ENCODE results near the gene TEDC2.

DNA sequence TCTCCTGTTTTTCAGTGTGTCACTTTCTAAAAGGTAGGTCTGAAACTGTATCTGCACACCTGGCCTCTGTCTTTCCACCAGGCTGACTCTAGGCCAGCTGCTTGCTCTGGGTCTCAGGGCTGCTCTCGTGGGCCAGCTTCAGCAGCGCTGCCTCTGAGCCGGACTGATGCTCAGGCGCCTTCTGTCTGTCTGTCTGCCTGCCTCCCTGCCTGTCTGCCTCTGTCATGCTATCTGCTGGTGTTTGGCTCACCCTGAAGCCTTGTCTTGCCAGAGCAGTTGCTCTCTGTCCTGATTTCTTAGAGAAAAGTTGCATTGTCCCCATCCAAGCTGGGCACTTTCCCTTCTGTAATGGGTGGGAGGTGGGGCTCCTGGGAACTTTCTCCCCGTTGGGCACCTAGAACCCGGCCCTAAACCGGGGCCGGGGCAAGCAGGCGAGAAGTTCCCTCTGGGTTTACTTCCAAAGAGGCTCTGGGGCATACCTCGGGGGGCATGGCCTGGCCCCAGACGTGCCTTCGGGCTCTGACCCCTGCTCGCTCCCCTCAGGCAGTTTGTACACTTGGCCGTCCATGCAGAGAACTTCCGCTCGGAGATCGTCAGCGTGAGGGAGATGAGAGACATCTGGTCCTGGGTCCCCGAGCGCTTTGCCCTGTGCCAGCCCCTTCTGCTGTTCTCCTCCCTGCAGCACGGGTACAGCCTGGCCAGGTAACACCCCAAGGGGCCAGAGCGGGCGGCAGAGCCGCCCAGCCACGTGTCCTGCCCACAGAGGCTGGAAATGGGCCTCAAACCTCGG, 38.0 kb downstream of the TEDC2 start:
- TF ChIP-seq, protein P1, sequence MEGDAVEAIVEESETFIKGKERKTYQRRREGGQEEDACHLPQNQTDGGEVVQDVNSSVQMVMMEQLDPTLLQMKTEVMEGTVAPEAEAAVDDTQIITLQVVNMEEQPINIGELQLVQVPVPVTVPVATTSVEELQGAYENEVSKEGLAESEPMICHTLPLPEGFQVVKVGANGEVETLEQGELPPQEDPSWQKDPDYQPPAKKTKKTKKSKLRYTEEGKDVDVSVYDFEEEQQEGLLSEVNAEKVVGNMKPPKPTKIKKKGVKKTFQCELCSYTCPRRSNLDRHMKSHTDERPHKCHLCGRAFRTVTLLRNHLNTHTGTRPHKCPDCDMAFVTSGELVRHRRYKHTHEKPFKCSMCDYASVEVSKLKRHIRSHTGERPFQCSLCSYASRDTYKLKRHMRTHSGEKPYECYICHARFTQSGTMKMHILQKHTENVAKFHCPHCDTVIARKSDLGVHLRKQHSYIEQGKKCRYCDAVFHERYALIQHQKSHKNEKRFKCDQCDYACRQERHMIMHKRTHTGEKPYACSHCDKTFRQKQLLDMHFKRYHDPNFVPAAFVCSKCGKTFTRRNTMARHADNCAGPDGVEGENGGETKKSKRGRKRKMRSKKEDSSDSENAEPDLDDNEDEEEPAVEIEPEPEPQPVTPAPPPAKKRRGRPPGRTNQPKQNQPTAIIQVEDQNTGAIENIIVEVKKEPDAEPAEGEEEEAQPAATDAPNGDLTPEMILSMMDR (IDR thresholded peaks at IDR 0.05), result no peak
- no peak for TF ChIP-seq POLR2A (IDR thresholded peaks at IDR 0.05)
